ENCODE measurements around the gene DMRTB1. TPM values are rescaled to one million over a fixed set of nuclear protein-coding genes. Genes with fewer than 3 reads are reported as not detected.

DMRTB1 gene
- total RNA-seq, 1 donor from 2014 or later: not detected

GRCh38 chr1:53510215-53510614 lies 51.0 kb downstream of the DMRTB1 start:
- no peak for TF ChIP-seq CTCF (conservative IDR thresholded peaks at IDR 0.05; ENCODE audit: low read depth, low read length)
- no peak for DNase-seq (ENCODE audit: low read depth)
- no peak overlapping the region for H3K4me3 ChIP-seq (ENCODE audit: low read depth, low read length)

GRCh38 chr1:53511323-53511932 lies 52.2 kb downstream of the DMRTB1 start:
- no peak for DNase-seq (ENCODE audit: low read depth)
- TF ChIP-seq CTCF (conservative IDR thresholded peaks at IDR 0.05; ENCODE audit: low read depth, low read length): no peak
- H3K4me3 ChIP-seq (ENCODE audit: low read depth, low read length): no peak overlapping the region

- no peak for TF ChIP-seq CTCF (conservative IDR thresholded peaks at IDR 0.05; ENCODE audit: low read depth, low read length)
- DNase-seq (ENCODE audit: low read depth): no peak
- H3K4me3 ChIP-seq (ENCODE audit: low read depth, low read length): no peak overlapping the region
Measured at GRCh38 chr1:53511933-53512806, 53.0 kb downstream of the DMRTB1 start.

GRCh38 chr1:53512807-53513755 lies 53.9 kb downstream of the DMRTB1 start:
- TF ChIP-seq CTCF (conservative IDR thresholded peaks at IDR 0.05; ENCODE audit: low read depth, low read length): no peak
- no peak for DNase-seq (ENCODE audit: low read depth)
- H3K4me3 ChIP-seq (ENCODE audit: low read depth, low read length): no peak overlapping the region

- H3K4me3 ChIP-seq (ENCODE audit: low read depth, low read length): no peak overlapping the region
- no peak for TF ChIP-seq CTCF (conservative IDR thresholded peaks at IDR 0.05; ENCODE audit: low read depth, low read length)
- DNase-seq (ENCODE audit: low read depth): no peak
Measured at GRCh38 chr1:53513846-53514245, 54.6 kb downstream of the DMRTB1 start.

GRCh38 chr1:53514436-53514835 lies 55.2 kb downstream of the DMRTB1 start:
- no peak for DNase-seq (ENCODE audit: low read depth)
- no peak overlapping the region for H3K4me3 ChIP-seq (ENCODE audit: low read depth, low read length)
- no peak for TF ChIP-seq CTCF (conservative IDR thresholded peaks at IDR 0.05; ENCODE audit: low read depth, low read length)

Measured in epithelial cell of proximal tubule (primary cell).